ENCODE results near the gene PPFIBP2.

Gene PPFIBP2

DNA sequence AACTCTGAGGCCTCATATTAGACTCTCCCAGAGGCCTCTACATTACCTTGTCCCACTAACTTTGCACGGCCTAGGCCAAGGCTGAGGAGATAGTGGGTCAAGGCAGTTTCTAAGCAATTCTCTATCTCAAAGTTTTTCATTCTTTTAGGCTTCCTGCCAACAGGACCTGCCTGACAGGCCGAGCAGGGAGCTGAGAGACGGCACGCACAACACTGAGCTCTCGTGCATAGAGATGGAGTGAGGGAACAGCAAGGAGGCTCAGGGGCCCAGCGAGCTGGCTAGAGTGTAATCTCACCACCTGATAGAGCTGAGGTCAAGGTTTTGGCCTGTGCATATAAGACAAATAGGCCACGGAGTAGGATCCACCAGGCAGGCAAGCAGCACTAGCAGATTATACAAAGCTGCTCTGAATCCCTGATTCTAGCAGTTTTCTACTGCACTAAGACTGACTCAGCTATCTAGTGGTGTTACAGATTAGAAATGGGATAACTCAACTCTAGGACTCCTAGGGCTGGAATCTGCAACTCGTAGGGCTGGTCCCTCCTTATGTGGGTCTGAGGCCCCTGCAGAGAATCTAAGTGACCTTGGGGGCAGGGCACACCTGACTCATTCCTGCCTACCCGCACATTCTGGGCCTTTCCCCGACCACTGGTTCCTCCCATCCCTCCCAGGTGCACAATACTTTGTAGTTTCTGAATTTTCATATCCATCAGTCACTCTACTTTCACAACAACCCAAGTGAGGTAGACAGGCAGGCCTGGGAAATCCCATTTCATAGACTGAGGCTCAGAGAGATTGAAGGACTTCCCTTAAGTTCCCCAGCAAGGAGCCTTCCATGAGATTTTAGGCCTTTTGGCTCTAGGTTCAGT is 157.8 kb downstream of the PPFIBP2 start:
- no peak for DNase-seq

DNA sequence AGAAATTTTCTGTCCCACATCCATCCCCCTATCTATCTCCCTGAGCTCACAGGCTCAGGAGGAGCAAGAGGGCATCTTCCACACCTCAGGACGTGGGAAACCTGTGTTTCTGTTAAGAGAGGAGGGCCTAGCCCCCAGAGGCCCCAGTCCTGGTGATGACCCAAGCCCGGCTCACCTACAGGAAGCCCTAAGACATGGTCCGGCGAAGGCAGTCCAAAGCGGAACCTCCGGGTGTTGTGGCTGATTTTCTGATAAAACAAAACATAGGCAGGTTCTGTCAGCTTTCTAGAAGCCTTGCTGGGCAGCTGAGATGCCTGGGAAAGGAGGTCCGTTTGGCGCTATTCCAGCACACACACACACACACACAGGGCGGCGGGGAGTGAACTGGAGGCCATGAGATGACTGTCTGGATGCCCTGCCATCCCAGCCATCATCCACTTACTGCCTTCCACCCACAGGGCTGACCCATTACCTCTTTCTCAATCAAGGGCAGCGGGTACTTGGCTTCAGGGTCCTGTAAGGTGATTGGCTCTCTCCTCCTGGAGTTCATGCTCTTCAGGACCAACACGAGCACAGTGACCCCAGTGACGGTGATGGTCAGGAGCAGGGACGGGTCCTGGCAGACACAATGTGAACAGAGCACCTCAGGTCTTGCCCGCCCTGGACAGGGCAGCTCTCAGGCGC is 158.6 kb downstream of the PPFIBP2 start:
- DNase-seq, result no peak

DNA sequence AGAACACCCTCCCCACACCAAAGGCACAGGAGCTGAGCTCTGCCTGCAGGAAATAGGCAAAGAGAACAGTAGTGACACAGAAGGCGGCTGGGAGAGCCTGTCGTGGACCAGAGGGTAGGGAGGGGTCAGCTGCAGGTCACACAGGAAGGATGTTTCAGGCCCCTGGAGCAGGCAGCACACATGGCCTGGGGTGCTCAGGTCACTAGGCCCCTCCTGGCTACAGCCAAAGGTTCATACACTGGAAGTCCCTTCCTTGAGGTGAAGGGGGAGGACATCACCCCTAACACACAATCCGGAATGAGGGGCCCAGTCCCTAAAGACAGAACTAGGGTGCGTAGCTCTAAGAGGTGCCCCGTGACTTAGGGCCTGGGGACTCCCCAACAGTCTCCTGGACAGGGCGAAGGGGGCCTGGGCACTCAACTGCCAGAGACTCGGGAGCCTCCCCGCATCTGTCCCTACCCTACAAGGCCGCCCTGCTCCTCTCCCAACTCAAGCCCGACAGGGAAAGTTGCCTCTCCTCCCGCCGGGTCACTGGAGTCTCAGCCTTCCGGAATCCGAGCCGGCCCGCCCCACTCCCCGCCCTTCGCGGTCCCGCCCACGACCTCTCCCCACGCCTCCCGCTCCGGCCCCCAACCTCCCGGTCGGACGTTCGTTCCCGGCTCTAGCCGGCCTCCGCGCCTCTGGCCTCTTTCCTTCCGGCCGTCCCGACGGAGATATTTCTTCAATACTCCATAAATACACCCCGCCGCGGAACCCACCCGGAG is 159.3 kb downstream of the PPFIBP2 start, which contains the start of gene CYB5R2:
TSS of gene CYB5R2 (minus strand) at position 541 of the 764 bp plus-strand sequence. CDS start 675 bp downstream, outside the sequence.
- no peak for DNase-seq

DNA sequence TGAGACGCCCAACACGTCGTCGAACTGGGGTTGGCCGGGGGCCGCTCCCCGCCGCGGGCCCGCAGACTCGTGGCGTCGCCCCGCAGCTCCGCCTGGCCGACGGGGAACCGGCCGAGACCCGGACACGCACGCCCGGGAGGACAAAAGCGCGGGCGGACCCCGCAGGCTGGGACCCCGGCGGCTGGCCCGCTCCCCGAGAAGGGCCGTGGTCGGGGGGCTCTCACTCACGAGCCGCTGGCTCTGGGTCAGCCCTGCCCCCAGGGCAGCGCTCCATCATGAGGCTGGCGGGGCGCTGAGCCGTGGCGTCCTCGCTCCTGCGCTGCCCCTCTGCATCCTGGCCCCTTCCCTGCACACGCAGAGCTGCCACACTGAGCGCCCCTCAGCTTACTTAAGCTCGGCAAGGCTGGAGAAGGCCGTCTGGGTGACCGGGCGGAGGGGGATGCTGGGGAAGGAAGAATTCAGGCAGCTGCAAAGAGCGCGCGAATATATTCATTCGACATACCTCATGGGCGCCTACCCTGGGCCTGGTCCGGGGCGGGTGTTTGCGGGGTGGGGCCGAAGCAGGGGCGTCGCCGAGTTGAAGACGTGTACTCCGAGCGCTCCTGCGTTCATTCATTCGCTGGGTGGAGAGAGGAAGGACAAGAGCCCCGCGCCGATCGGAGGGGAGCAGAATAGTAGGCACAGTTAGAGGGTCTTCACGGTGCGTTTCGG is 160.1 kb downstream of the PPFIBP2 start:
- DNase-seq, result no peak

DNA sequence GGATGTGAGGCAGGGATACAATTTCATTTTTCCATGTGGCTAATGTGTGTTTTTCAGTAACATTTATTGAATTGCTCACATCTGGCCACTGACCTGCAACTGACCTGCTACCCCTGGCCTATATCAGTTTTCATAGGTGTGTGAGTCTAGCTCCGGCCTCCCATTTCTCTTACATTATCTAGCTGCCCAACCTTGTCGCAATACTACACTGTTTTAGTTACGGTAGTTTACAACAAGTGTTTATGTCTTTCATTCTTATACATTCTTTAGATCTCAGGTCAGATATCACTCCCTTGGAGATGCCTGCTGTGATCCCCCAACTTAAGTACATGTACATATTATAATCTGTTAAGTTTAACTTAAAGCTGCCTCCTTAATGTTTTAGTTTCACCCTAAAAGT is 161.8 kb downstream of the PPFIBP2 start:
- no peak for DNase-seq

DNA sequence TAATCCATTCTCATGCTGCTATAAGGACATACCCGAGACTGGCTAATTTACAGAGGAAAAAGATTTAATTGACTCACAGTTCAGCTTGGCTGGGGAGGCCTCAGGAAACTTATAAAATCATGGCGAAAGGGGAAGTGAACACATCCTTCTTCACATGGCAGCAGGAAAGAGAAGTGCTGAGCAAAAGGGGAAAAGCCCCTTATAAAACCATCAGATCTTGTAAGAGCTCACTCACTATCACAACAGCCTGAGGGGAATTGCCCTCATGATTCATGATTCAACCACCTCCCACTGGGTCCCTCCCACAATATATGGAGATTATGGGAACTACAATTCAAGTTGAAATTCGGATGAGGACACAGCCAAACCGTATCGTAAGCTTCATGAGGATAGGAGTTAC is 163.3 kb downstream of the PPFIBP2 start:
- DNase-seq, result no peak

DNA sequence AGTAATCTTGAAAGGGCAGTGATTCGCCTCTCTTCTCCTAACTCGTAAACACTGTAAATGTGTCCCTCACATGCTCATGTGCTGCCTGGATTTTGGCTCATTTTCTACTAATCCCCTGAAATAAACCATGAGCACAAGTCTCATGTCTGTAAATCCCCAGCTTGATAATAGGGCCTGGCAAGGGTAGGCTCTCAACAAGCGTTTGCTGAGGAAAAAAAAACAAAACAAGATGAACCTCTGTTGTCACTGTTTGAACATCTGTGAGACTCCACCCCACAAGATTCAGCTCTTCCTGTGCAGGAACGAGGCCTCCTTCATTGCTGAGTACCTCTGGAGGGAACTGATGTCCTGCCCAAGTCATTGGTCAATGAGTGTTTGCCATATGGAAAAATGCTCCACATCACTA is 164.0 kb downstream of the PPFIBP2 start:
- no peak for DNase-seq

DNA sequence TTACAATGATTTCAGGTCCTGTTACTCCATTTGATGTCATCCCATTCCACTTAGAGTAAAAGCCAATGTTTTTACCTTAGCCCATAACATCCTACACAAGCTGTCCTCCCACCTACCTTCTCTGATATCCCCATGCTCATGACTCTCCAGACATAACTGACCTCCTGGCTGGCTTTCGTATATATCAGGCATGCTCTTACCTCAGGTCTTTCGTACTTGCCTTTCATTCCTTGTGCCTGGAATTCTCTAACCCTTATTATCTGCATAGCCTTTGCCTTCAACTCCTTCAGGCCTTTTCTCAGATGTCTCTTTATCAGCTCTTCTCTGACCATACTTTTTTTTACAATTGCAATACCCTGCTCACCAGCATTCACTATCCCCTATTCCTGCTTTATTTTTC is 169.8 kb downstream of the PPFIBP2 start:
- DNase-seq, result no peak

DNA sequence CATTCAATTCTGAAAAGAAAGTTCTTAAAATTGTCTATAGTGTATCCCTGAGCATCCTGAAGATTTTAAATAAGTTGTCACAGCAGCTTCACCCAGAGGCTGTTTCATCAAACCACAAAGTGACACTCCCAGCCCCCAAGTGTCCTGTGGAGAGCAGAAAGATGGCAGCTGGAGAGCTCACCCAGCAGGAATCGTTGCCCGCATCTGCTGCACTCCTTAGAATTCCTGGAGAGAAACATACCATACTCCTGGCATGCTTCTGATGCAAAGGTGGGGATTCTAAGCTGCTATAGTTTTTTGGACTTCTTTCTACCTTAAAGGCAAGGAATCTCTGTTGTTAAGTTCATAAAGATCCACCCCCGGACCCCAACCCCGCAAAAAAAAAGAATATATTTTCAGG is 173.0 kb downstream of the PPFIBP2 start:
- DNase-seq, result no peak

DNA sequence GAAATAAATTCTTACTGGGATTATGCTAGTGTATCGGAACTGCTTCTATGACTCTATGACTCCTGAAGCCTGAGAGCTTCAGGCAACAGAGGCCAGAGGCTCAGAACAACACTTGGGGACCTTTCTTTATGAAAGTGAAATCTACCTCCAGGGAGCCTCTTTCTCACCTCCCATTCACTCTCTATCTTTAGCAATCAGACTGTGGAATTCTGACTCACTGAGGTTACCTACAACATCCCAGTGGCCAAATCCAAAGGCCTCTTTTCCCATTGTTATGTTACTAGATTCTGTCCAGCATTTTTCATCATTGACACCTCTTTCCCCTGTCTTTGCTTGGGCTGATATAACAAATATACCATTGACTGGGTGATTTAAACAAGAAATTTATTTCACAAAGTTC is 173.6 kb downstream of the PPFIBP2 start:
- no peak for DNase-seq

DNA sequence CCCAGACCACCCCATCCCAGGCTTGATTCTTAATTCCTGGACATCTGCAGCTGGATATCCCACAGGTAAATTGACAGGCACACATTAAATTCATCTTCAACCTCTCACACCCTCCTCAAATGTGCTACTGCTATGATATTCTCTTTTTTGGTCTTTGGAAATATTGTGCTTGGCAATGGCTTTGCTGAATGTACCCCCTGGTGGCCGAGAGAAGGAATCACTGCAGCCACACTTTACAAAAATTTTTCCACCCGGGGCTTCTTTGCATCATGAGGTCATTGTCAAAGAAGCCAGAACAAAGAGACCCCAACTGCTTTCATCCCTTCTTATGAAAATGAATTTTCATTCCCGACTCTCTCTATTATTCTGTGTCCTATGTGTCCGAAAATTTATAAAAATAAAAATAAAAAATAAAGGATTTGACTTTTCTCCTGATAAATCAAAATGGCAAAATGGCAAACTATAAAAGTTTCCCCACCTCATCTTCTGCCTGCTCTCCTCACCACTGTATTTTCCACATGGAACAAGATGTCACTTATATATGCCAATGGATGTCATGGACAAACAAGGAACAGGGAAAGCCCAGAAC is 174.5 kb downstream of the PPFIBP2 start:
- DNase-seq, result no peak

DNA sequence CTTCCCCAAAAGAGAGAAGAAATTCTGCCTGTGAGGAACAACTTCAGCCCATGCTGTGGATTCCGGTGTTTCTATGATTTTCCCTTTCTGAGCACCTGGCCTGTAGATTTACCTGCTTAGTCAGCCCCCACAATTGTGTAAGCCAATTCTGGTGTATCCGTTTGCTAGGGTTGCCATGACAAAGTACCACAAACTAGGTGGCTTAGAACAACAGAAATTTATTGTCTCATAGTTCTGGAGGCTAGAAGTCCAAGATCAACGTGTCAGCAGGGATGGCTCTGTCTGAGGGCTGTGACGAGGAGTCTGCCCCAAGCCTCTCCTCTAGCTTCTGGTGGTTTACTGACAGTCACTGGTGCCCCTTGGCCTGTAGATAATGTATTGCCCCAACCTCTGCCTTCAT is 175.4 kb downstream of the PPFIBP2 start:
- no peak for DNase-seq

DNA sequence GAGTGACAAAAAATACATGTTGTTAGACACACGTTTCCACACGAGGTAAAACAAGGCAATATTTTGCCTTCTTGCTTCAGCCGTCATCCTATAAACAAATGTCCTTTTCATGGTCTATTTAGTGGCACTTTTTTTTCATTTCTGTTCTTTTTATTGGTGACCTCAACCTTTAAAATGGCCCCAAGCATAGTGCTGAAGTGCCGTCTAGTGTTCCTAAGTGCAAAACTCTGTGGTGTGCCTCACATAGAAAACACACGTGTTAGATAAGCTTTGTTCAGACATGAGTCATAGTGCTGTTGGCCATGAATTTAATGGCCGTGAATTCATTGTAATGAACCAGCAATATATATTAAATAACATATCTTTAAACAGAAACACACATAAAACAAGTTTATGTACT is 176.8 kb downstream of the PPFIBP2 start:
- no peak for DNase-seq

DNA sequence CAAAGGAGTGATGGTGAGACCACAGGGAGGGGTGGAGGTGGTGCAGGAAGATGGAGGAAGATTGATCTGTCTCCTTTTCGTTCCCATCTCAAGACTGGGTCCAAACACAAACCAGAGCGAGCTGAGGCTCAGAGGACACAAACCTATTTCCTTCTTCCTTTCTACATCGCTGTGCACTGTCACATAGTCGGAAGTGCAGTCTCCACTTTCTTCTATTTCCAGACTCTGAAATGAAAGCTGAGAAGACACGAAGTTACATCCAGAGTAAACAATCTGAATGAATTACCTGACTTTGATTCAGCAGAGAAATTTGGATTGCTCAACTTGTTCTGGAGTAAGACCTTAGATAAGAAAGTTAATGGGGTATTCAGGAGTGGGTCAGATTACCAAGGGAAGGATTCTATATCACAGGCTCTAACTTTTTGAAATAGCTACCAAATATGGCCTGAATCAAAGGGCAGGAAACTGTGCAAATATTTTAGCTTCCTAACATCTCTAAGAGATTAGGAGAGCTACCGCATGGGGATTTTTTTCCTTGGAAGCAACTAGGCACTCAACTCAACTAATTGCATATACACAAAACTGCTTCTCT is 178.1 kb downstream of the PPFIBP2 start:
- DNase-seq, result no peak

DNA sequence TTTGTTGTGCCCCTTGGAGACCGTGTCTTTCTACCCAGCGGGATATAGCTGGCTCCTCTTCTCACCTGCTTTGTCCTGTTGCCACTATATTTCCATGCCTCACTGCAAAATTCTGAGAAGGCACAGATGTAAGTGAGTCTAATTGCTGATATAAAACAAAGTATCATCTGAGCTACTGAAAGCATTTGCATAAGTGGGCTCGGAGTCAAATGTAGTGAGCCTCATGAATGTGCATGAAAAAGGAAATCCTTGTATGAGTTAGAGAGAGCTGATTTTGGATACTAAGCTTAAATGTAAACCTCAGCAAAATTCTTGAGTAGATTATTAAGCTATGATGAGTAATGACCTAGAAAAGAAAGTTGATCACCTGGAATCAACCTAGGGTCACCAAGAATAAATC is 178.6 kb downstream of the PPFIBP2 start:
- no peak for DNase-seq

DNA sequence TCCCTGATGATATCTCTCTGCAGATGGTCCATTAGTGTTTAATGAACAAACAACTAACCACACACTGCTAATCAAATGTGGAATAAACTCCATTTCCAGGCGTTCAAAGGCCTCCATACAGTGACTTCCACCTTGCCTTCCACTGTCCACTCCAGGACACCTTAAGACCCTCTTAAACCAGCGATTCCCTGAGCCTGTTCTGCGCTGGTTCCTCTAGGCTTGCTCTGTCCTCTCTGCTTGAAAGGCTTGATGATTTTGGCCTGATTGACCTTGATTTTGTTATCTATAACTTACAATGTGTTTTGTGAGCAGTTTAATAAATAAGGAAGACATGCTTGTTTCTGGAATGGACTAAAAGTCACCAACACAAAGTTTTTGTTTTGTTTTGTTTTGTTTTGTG is 180.4 kb downstream of the PPFIBP2 start:
- no peak for DNase-seq

DNA sequence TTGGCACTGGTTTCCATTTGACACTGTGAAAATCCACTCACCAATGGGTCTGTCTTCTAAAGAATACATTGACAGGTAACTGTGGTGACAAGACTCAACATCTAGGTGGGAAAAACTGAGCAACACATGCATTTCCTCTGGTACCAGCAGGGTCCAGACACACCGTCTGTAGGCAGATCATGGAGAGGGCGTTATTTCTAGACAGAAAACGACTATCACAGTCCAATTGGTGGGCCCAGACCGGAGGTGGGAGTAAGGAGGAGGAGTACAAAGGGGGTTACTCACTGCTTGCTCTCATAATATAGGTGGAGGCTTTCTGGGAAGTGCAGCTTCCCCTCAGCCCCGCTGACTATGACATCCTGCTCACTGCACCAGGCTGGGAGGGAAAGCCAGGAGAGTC is 182.6 kb downstream of the PPFIBP2 start:
- DNase-seq, result no peak

All from NCI-H1092 (cell line).